H1 (cell line): ENCODE results near the gene LRRC30.

Experiments used
- BCL11A ChIP-seq, 2 experiments: IDR thresholded peaks; one replicate each; pipeline ENCODE4 v1.6.1; 2011; ENCODE audit warnings: low read depth in 2 of 2, low read length in 2 of 2, mild to moderate bottlenecking in 2 of 2
- CBX5 ChIP-seq: fragments of 300-800, 300-1000 bp; sonication (generic); IDR thresholded peaks from 2 replicates; pipeline ENCODE4 v1.7.1; 2016; ENCODE audit warnings: antibody characterized with exemption, low read length, low read depth
- EP300 ChIP-seq, 2 experiments: IDR thresholded peaks; 1 replicate in 1 of 2; 2 replicates in 1 of 2; pipeline ENCODE4 v1.6.1; 2011 to 2012; ENCODE audit warnings: low read depth in 2 of 2, low read length in 2 of 2, mild to moderate bottlenecking in 2 of 2, borderline replicate concordance in 1 of 2, inconsistent platforms in 1 of 2, moderate library complexity in 1 of 2
- JUN ChIP-seq: IDR thresholded peaks from 2 replicates; pipeline ENCODE4 v1.6.1; 2011; ENCODE audit warnings: low read depth, mild to moderate bottlenecking, improper control_type of control experiment, low read length
- POLR2A ChIP-seq, 2 experiments: IDR thresholded peaks; 1 replicate in 1 of 2; 2 replicates in 1 of 2; pipeline ENCODE4 v1.6.1; 2011; ENCODE audit warnings: low read depth in 2 of 2, low read length in 2 of 2, mild to moderate bottlenecking in 2 of 2; ENCODE audit errors: control extremely low read depth in 1 of 2
- SUZ12 ChIP-seq: fragments of 200-600 bp; sonication (generic); IDR thresholded peaks from 2 replicates; pipeline ENCODE4 v1.6.1; 2012; ENCODE audit warnings: mild to moderate bottlenecking, inconsistent platforms, low read length, moderate library complexity, mixed read lengths
- YY1 ChIP-seq: IDR thresholded peaks from 2 replicates; pipeline ENCODE4 v1.6.1; 2011; ENCODE audit warnings: low read depth, mild to moderate bottlenecking, low read length
- TF ChIP-seq, protein P1 (sequence below), 3 experiments: IDR thresholded peaks; 1 replicate in 2 of 3; 2 replicates in 1 of 3; pipeline versions ENCODE4 v1.5.1 to v1.6.1; 2011; ENCODE audit warnings: low read length in 3 of 3, mild to moderate bottlenecking in 3 of 3, inconsistent platforms in 2 of 3, low read depth in 1 of 3, moderate library complexity in 1 of 3; ENCODE audit not compliant: insufficient read depth in 1 of 3; ENCODE audit errors: control extremely low read depth in 1 of 3
- TF ChIP-seq, protein P2 (sequence below): IDR thresholded peaks from 2 replicates; pipeline ENCODE4 v1.6.1; 2011; ENCODE audit warnings: low read length, improper control_type of control experiment

DNA sequence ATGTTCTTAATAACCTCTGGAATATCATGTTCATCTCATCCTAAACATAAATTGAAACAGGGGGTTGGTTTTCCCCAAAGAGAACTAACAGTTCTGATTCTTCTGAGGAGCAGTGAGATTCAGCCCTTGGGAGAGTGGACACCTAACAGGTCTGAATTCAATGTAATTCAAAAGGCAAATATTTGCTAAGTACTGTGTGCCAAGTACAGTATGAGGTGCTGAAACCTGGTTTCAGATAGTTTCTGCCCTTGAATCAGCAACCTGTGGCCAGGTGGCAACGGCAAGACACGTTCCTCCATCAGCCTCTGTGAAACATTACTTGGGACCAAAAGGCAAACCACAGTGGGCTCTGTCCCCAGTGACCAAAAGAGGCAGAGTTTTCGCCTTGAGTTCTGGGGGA, 1.3 kb downstream of the LRRC30 start:
- TF ChIP-seq YY1 (no peak), BCL11A (IDR thresholded peaks at IDR 0.05; ENCODE audit: low read depth in 2 of 2, low read length in 2 of 2) (no peak), JUN (no peak), POLR2A (IDR thresholded peaks at IDR 0.05; ENCODE audit: control extremely low read depth in 1 of 2, low read depth in 2 of 2, low read length in 2 of 2) (no peak), CBX5 (no peak), EP300 (IDR thresholded peaks at IDR 0.05; ENCODE audit: borderline replicate concordance in 1 of 2, low read depth in 2 of 2, low read length in 2 of 2) (no peak), SUZ12 (no peak)
- TF ChIP-seq, protein P1, sequence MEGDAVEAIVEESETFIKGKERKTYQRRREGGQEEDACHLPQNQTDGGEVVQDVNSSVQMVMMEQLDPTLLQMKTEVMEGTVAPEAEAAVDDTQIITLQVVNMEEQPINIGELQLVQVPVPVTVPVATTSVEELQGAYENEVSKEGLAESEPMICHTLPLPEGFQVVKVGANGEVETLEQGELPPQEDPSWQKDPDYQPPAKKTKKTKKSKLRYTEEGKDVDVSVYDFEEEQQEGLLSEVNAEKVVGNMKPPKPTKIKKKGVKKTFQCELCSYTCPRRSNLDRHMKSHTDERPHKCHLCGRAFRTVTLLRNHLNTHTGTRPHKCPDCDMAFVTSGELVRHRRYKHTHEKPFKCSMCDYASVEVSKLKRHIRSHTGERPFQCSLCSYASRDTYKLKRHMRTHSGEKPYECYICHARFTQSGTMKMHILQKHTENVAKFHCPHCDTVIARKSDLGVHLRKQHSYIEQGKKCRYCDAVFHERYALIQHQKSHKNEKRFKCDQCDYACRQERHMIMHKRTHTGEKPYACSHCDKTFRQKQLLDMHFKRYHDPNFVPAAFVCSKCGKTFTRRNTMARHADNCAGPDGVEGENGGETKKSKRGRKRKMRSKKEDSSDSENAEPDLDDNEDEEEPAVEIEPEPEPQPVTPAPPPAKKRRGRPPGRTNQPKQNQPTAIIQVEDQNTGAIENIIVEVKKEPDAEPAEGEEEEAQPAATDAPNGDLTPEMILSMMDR (IDR thresholded peaks at IDR 0.05; ENCODE audit: control extremely low read depth in 1 of 3, insufficient read depth in 1 of 3, low read depth in 1 of 3, low read length in 3 of 3), result no peak
- TF ChIP-seq, protein P2, sequence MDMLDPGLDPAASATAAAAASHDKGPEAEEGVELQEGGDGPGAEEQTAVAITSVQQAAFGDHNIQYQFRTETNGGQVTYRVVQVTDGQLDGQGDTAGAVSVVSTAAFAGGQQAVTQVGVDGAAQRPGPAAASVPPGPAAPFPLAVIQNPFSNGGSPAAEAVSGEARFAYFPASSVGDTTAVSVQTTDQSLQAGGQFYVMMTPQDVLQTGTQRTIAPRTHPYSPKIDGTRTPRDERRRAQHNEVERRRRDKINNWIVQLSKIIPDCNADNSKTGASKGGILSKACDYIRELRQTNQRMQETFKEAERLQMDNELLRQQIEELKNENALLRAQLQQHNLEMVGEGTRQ, result no peak
